ENCODE results near the gene RAD51B.
"Not testable (repeated sequence)": the region's sequence is repeated elsewhere in the genome, so short reads cannot be mapped to it uniquely, and the experiment has no call there.

The RAD51B gene

DNA sequence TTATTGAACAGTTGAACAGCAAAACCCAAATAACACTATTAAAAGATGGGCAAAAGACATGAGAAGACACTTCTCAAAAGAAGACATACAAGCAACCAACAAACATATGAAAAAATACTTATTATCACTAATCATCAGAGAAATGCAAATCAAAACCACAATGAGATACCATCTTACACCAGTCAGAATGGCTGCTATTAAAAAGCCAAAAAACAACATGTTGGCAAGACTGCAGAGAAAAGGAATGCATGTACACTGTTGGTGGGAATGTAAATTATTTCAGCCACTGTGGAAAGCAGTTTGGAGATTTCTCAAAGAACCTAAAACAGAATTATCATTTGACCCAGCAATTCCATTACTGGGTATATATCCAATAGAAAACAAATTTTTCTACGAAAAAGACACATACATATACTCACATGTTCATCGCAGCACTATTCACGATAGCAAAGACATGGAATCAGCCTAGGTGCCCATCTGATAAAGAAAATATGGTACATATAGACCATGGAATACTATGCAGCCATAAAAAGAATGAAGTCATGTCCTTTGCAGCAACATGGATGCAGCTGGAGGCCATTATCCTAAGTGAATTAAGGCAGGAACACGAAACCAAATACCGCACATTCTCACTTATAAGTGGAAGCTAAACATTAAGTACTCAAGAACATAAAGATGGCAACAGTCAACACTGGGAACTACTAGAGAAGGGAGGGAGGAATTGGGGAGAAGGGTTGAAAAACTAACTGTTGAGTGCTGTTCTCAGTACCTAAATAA, 367.1 kb downstream of the RAD51B start:
- DNase-seq, result not testable (repeated sequence)

GRCh38 chr14:68188174-68188573, 368.6 kb downstream of the RAD51B start:
- DNase-seq, result no peak

DNA sequence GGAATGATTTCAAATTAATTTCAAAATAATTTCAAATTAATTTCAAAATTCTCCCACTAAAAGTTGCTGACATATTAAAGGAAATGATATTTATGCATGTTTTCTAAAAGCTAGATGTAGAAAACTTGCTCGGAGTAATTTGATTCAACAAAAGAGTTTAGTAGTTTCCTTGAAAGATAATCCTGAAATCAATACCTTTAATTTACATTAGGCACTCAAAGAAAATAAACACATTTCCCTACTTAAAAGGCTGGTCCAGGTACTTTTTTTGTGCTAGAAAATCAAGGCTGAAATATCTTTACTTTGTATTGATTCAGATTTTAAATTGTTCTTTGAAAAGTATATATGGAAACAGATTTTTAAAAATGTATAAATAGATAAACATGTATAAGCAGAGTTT, 370.5 kb downstream of the RAD51B start:
- no peak for DNase-seq

- DNase-seq, result no peak
Measured at GRCh38 chr14:68191567-68192321, 372.2 kb downstream of the RAD51B start.

DNA sequence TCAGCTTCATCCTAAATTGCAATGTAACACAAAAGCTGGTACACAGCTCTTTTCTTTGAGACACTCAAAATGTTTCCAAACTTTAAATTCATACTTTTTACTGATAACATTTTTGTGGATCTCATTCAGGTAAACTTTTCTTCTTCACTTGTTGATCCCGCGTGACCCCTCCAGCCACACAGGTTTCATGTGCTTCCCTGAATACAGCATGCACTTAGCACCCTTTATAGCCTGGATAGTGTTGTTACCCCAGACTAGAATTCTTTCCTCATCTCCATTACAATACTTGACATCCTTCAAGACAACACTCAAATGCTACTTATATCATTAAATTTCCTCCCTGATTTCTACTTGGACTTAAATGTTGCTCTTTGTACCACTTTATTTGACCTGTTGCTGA, 373.4 kb downstream of the RAD51B start:
- DNase-seq, result no peak

GRCh38 chr14:68193970-68194681, 374.5 kb downstream of the RAD51B start:
- no peak for DNase-seq

GRCh38 chr14:68195126-68195525, 375.5 kb downstream of the RAD51B start:
- no peak for DNase-seq

GRCh38 chr14:68198713-68199495, 379.3 kb downstream of the RAD51B start:
- no peak for DNase-seq

DNA sequence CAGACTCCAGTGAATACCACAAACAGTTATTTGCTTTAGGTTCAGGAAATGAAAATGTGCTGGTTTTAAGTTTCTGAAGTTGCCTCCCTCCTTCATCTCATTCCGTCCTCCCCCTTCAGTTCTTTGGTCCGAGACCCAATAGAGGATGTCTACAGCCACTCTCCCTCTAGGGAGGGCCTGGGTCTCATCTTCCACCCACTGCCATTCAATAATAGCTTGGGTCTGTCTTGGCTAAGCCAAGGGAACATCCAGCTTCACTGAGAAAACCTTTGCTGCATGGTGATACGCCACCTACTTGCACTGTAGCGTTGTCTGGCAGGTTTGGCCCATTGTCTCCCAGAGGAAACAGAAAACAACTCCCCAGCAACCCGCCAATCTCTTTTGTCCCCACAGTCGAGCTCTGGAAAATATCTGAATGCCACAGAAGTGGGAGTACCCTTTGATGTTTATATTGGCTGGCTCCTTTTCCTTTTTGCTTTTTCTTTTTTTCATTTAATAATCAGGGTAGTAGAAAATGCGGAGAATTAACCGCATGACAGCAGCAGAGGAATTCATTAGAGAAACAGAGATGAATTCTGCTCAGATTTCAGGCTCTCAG, 380.1 kb downstream of the RAD51B start:
- DNase-seq, result no peak

DNA sequence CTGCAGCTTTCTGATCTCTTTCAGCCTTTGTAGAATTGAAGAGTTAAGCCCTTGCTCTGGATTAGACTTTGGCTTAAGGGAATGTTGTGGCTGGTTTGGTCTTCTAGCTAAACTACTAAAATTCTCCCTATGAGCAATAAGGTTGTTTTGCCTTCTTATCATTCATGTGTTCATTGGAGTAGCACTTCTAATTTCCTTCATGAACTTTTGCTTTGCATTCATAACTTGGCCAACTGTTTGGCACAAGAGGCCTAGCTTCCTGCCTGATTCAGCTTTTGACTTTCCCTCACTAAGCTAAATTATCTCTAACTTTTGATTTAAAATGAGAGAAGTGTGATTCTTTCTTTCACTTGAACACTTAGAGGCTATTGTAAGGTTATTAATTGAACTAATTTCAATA, 384.3 kb downstream of the RAD51B start:
- no peak for DNase-seq

GRCh38 chr14:68208218-68208617, 388.6 kb downstream of the RAD51B start:
- no peak for DNase-seq

GRCh38 chr14:68208626-68209317, 389.2 kb downstream of the RAD51B start:
- DNase-seq, result no peak

- peak; percentile 72 for DNase-seq
Measured at GRCh38 chr14:68210729-68211299, 391.2 kb downstream of the RAD51B start.

DNA sequence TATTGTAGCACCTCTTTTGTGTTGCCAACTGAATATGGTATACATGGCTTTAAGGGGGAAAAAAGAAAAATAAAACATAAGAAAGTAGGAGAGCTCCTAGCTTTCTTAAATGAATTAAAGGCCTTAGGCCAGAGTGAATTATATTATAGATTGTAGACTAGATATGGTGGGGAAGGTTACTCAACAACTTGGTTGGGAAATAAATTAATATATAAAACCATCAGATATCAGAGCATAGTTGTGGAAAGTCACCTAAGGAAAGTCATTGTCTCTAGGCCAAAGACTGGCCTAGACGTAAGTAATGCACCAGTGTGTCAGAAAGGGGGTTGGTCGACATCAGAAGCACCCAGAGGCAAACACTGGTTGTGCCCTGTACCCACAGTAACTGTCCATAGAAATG, 391.8 kb downstream of the RAD51B start:
- no peak for DNase-seq

DNA sequence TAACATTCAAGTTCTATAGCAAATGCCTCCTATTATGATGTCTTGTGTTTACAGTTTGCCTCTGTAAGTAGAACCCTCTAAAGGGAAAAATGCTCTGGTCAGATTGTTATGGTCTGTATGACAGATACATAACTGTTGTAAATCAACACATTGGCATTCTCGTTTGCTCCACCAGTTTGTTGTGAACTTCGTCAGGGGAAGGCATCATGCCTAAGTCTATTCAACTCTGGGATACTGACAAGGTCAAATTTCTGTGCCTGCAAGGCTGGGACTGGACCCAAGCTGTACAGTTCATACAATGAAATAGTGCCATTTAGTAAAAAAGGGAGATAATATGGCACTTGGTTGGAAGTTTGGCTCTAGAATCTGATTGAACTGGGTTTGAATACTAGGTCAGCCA, 392.3 kb downstream of the RAD51B start:
- DNase-seq, result no peak

DNA sequence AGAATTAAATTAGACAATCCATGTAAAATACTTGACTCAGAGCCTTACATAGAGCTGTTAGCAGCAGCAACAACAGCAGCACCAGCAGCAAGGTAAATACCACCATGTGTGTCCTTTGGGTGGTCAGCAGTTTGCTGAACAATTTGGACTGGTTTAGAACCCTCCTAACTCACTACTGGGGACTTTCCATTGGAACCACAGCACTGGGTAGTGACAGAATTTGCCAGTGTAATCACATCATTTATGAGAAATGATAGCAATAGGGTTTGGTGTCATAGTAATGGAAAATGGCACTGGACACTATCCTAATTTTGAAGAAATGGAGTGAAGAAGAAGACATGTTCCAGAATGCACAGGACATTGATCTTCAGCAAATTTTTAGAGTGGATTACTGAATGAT, 392.8 kb downstream of the RAD51B start:
- DNase-seq, result no peak

- no peak for DNase-seq
Measured at GRCh38 chr14:68214431-68214830, 394.9 kb downstream of the RAD51B start.

- no peak for DNase-seq
Measured at GRCh38 chr14:68215629-68216028, 396.1 kb downstream of the RAD51B start.

- DNase-seq, result no peak
Measured at GRCh38 chr14:68216079-68216478, 396.5 kb downstream of the RAD51B start.

GRCh38 chr14:68216957-68217356, 397.4 kb downstream of the RAD51B start:
- DNase-seq, result no peak

DNA sequence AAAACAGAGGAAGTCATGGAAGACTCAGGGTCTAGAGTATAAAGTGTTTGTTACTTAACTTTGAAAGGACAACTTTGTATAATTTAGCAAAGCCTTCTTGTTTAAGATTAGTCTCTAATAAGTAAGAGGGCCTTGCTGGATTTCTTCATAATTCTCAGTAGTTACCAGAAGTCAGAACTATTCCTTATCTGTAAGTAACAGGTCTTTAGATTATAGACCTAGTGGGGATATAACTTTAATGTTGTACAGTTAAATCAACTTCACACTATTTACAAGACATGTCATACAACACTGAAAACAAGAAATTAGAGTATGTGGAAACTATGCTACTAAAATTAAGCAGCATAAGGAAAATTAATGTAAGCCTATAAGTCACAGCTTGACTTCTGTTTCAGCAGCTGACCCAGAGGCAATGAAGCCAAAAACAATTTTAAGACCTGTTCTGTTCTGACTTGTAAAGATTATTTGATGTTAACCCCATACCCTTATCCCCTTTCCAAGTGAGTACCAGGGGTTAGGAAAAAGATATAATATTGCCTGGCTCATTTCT, 398.3 kb downstream of the RAD51B start:
- DNase-seq, result no peak

All from activated effector memory CD4-positive, alpha-beta T cell treated with anti-CD3 and anti-CD28 coated beads, Interleukin-2, amount 50 U/mL, for 16 hours (primary cell).